ENCODE data around the gene VMAC. TPM values are rescaled to one million over a fixed set of nuclear protein-coding genes. Genes with fewer than 3 reads are reported as not detected.

The VMAC gene
- total RNA-seq, 1 donor from 2014 or later, result 4.3 TPM

- no peak for DNase-seq (ENCODE audit: low read depth)
- Histone ChIP-seq H3K36me3 (ENCODE audit: control insufficient read depth, insufficient read depth, low read length) (no peaks in the 10 kb centered on the region), H3K4me3 (ENCODE audit: low read depth, low read length) (no peak overlapping the region), H3K27me3 (ENCODE audit: control insufficient read depth, insufficient read depth, low read length) (no peaks in the 10 kb centered on the region)
- TF ChIP-seq CTCF (IDR thresholded peaks at IDR 0.05; ENCODE audit: insufficient read depth, low read length, poor library complexity, severe bottlenecking), result no peak
These were observed 42.8 kb downstream of the VMAC start for GRCh38 chr19:5947435-5947834.

GRCh38 chr19:5948752-5949564, 44.3 kb downstream of the VMAC start:
- no peak for TF ChIP-seq CTCF (IDR thresholded peaks at IDR 0.05; ENCODE audit: insufficient read depth, low read length, poor library complexity, severe bottlenecking)
- no peak overlapping the region for H3K4me3 ChIP-seq (ENCODE audit: low read depth, low read length)
- no peak for DNase-seq (ENCODE audit: low read depth)
- no peaks in the 10 kb centered on the region for H3K36me3 ChIP-seq (ENCODE audit: control insufficient read depth, insufficient read depth, low read length)
- no peaks in the 10 kb centered on the region for H3K27me3 ChIP-seq (ENCODE audit: control insufficient read depth, insufficient read depth, low read length)

- H3K4me3 ChIP-seq (ENCODE audit: low read depth, low read length), result no peak overlapping the region
- no peak for TF ChIP-seq CTCF (IDR thresholded peaks at IDR 0.05; ENCODE audit: insufficient read depth, low read length, poor library complexity, severe bottlenecking)
- no peak for DNase-seq (ENCODE audit: low read depth)
- no peaks in the 10 kb centered on the region for H3K27me3 ChIP-seq (ENCODE audit: control insufficient read depth, insufficient read depth, low read length)
- H3K36me3 ChIP-seq (ENCODE audit: control insufficient read depth, insufficient read depth, low read length), result no peaks in the 10 kb centered on the region
These were observed 45.2 kb downstream of the VMAC start for GRCh38 chr19:5949792-5950305.

GRCh38 chr19:5950741-5951140, 46.1 kb downstream of the VMAC start:
- Histone ChIP-seq H3K4me3 (ENCODE audit: low read depth, low read length) (no peak overlapping the region), H3K36me3 (ENCODE audit: control insufficient read depth, insufficient read depth, low read length) (no peaks in the 10 kb centered on the region), H3K27me3 (ENCODE audit: control insufficient read depth, insufficient read depth, low read length) (no peaks in the 10 kb centered on the region)
- no peak for DNase-seq (ENCODE audit: low read depth)
- no peak for TF ChIP-seq CTCF (IDR thresholded peaks at IDR 0.05; ENCODE audit: insufficient read depth, low read length, poor library complexity, severe bottlenecking)

GRCh38 chr19:5951338-5951861, 46.7 kb downstream of the VMAC start:
- no peak for TF ChIP-seq CTCF (IDR thresholded peaks at IDR 0.05; ENCODE audit: insufficient read depth, low read length, poor library complexity, severe bottlenecking)
- no peak overlapping the region for H3K4me3 ChIP-seq (ENCODE audit: low read depth, low read length)
- H3K36me3 ChIP-seq (ENCODE audit: control insufficient read depth, insufficient read depth, low read length), result no peaks in the 10 kb centered on the region
- DNase-seq (ENCODE audit: low read depth), result no peak
- no peaks in the 10 kb centered on the region for H3K27me3 ChIP-seq (ENCODE audit: control insufficient read depth, insufficient read depth, low read length)
